Measurements from ENCODE around the gene NDFIP2.
A peak's percentile ranks its signal among the peaks of the same experiment; 100 is the strongest.

The NDFIP2 gene

DNA sequence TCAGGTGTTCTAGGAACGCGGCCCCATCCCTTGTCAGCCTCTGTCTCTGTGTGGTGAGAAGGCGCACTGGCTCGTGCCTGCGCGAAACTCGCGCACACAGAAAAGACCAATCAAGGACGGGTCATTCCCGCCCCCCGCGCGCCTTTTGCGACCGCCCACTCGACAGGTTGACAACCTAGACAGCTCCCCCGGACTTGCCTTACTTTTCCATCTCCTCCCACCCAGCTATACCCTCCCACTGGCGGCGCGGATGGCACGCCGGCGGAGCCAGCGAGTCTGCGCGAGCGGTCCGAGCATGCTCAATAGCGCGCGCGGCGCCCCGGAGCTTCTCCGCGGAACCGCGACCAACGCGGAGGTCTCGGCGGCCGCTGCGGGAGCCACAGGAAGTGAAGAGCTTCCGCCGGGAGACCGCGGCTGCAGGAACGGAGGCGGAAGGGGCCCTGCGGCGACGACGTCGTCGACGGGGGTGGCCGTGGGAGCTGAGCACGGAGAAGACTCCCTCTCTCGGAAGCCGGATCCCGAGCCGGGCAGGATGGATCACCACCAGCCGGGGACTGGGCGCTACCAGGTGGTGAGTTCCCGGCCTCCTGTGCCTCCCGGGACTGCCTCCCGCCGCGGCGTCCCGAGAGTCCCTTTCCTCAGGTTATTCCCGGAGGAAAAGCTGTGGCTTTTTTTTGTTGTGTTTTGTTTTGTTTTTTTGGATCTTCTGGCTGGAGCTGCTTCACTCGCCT lies at the start of gene NDFIP2:
Gene NDFIP2 (plus strand): TSS at position 202 of the 731 bp plus-strand sequence. CDS start 49 bp downstream, at position 251.
- peak; percentile 74 for DNase-seq

GRCh38 chr13:79432086-79432485 lies 48.9 kb upstream of the NDFIP2 start:
- no peak for DNase-seq

DNA sequence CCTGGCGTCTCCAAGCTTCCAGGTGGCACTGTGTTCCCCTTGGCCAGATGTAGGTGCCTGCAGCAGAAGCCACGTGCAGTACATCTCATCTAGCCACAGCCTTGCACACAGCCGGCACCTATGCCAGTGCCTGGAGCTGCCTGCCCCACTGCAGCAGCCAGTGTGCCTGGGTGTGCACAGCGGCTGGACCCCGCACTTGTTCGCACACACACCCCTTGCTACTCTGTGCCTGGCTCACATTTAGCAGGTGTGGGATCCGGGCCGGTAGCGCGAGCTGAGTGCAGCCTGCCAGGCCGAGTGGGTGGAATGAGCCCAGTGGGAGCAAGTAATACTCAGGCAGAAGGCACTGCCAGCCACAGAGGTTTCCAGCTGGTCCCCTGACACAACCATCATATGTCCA lies 48.0 kb upstream of the NDFIP2 start:
- no peak for DNase-seq

- DNase-seq = no peak
Measured at GRCh38 chr13:79434556-79434955, 46.4 kb upstream of the NDFIP2 start.

DNA sequence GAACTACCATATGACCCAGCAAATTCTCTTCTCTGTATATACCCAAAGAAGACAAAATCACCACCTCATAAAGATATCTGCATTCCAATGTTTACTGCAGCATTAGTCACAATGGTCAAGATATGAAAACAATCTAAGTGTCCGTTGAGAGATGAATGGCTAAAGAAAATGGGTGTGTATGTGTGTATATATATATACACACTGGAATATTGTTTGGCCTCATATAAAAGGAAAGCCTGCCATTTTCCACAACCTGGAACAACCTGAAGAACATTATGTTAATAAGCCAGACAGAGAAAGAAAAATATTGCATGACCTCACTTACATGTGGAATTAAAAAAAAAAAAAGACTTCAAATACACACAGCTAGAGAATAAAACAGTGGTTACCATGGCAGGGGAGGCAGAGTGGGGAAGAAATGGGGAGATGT lies 45.4 kb upstream of the NDFIP2 start:
- no peak for DNase-seq

DNA sequence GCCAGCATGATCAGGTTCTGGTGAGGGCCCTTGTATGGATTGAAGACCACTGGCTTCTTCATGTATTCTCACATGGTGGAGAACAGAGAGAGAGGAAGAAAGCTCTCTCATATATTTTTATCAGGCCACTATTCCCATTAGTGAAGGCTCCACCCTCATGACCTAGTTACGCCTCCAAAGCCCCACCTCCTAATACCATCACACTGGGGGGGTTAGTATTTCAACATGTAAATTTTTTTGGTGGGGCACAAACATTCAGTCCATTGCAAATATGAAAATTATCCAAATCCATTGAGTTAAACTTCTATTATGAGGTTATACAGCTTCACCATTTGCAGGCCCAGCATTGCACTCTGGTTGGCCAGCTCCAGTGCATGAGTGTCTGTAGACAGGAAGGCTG lies 41.7 kb upstream of the NDFIP2 start:
- no peak for DNase-seq

GRCh38 chr13:79440958-79441528 lies 39.9 kb upstream of the NDFIP2 start:
- DNase-seq = no peak

- no peak for DNase-seq
Measured at GRCh38 chr13:79442221-79442620, 38.7 kb upstream of the NDFIP2 start.

GRCh38 chr13:79442706-79443105 lies 38.2 kb upstream of the NDFIP2 start:
- DNase-seq = no peak

GRCh38 chr13:79445968-79446645 lies 34.8 kb upstream of the NDFIP2 start:
- no peak for DNase-seq

DNA sequence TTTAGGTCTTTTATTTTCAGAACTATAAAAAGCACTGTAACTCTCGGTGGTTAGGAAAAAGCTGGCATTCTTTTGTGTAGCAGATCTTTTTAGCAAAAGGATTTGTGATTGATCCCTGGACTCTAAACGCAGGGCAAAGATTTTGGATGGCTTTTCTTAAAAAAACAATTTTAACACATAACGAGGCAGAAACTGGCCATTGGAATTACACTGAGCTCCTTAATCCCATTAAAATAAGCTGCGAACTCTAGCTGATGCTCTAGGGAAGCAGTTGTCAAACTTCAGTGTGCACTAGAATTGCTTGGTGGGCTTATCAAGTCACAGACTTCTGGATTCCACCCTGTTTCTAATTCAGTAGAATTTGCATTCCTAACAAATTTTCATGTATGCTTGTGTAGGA lies 33.8 kb upstream of the NDFIP2 start:
- DNase-seq = no peak

- no peak for DNase-seq
Measured at GRCh38 chr13:79447741-79448140, 33.2 kb upstream of the NDFIP2 start.

DNA sequence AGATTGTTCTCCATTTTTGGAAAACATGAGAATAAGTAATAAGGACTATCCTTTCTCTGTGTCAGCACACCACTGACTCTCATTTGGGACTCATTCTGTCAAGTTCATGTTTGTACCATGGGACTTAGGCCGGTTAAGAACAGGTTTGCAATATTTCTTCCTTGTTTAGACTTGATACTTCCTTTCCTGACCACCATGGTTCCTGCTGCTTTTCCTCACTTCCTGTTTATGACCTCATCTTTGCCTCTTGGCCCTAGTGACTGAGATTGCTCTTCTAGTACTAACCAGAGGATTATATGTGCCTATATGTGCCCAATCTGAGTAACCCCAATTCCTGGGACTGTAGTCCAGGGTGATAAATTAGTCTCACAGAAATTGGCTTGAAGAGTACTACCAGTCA lies 32.5 kb upstream of the NDFIP2 start:
- no peak for DNase-seq

GRCh38 chr13:79450110-79450509 lies 30.8 kb upstream of the NDFIP2 start:
- no peak for DNase-seq

- DNase-seq = no peak
Measured at GRCh38 chr13:79451500-79451962, 29.4 kb upstream of the NDFIP2 start.

GRCh38 chr13:79452239-79452913 lies 28.6 kb upstream of the NDFIP2 start:
- no peak for DNase-seq

DNA sequence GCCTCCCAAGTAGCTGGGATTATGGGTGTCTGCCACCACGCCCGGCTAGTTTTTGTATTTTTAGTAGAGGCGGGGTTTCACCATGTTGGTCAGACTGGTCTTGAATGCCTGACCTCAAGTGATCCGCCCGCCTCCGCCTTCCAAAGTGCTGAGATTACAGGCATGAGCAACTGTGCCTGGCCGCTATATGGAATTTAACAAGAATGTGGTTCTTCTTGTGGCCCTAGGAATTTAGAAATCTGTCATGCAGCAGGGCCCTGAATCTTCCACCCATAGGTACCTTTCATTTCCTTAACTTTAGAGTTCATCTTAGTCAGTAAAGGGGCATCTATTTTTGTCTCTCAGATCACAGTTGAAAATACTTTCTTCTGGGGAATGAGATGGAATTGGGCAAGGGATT lies 25.6 kb upstream of the NDFIP2 start:
- no peak for DNase-seq

- no peak for DNase-seq
Measured at GRCh38 chr13:79456051-79456450, 24.9 kb upstream of the NDFIP2 start.

DNA sequence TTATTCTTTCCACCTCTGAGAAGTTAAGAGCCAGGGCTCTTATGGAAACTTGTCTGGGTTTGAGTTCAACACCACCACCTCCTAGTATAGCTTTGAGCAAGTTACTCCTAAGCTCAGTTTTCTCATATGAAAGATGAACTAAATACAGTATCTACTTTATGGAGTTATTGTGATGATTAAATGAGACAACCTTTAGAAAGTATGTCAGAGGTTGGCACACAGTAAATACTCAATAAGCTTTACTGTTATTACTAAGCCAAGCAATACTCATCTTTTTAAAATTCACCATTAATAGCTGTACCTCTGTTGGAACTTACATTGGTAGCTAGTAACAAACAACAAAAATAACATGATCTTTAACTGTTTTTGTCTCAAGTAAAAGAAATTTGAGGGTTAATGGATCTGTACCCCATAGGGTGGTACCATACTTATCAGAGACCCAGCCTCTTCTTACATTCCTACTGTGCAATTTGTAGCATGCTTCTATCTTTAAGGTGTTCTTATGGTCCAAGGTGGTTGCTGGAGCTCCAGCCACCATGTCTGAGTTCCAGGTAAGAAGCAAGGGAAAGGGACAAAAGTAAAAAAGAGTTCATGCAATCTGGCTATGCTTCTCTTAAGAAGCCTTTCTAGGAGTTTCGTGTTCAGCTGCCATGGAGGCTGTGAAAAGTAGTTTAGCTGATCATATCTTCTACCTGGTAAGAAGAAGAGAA lies 24.1 kb upstream of the NDFIP2 start:
- DNase-seq = no peak

GRCh38 chr13:79457390-79457789 lies 23.6 kb upstream of the NDFIP2 start:
- no peak for DNase-seq

- no peak for DNase-seq
Measured at GRCh38 chr13:79457948-79458347, 23.0 kb upstream of the NDFIP2 start.

DNA sequence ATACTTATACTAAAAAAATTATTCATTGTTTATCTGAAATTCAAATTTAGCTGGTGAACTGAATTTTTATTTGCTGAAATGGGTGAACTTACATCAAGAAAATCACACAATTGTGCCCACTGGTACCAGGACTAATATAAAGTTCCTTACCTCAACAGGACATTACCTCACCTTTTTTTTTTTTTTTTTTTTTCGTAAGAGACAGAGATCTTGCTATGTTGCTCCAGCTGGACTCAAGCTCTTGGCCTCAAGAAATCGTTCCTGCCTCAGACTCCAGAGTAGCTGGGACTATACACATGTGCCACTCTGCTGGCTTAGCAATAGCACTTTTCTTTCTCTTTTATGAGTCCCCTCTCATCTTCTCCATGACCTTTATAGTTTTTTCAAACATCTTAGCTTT lies 22.5 kb upstream of the NDFIP2 start:
- no peak for DNase-seq

- DNase-seq = no peak
Measured at GRCh38 chr13:79459906-79460305, 21.0 kb upstream of the NDFIP2 start.
